Right hindlimb (tissue), 1 donor: ENCODE measurements around the gene PNPLA7.

Experiments
- DNase-seq: peaks from one replicate; pipeline ENCODE4 v3.0.0-alpha.2; 2018

The PNPLA7 gene

GRCh38 chr9:137432687-137433348 lies 117.4 kb downstream of the PNPLA7 start:
- DNase-seq: peak; percentile 17

GRCh38 chr9:137431416-137431931 lies 118.7 kb downstream of the PNPLA7 start:
- DNase-seq: peak; percentile 14

- peak; percentile 15 for DNase-seq
Observed at GRCh38 chr9:137430723-137431415, 119.3 kb downstream of the PNPLA7 start.

GRCh38 chr9:137429974-137430722 lies 120.1 kb downstream of the PNPLA7 start:
- peak; percentile 30 for DNase-seq

GRCh38 chr9:137429546-137429890 lies 120.7 kb downstream of the PNPLA7 start:
- DNase-seq: no peak

- DNase-seq: no peak
Observed at GRCh38 chr9:137428841-137429545, 121.2 kb downstream of the PNPLA7 start.

- DNase-seq: peak; percentile 19
Observed at GRCh38 chr9:137428311-137428630, 121.9 kb downstream of the PNPLA7 start.

- DNase-seq: no peak
Observed at GRCh38 chr9:137427454-137428310, 122.5 kb downstream of the PNPLA7 start.

- DNase-seq: peak; percentile 21
Observed at GRCh38 chr9:137426018-137426681, 124.1 kb downstream of the PNPLA7 start.

- peak; percentile 27 for DNase-seq
Observed at GRCh38 chr9:137423514-137424291, 126.5 kb downstream of the PNPLA7 start.

- DNase-seq: peak; percentile 91
Observed at GRCh38 chr9:137422604-137423513, 127.3 kb downstream of the PNPLA7 start, which contains the start of the genes EXD3 and NOXA1. Gene EXD3, minus strand, starts transcription at chr9:137423162. Its CDS starts 27,805 bp downstream, at chr9:137395357. Gene NOXA1, plus strand, starts transcription at chr9:137423393. Its CDS starts 137 bp downstream, at chr9:137423530.

- no peak for DNase-seq
Observed at GRCh38 chr9:137421838-137422603, 128.2 kb downstream of the PNPLA7 start.

- DNase-seq: no peak
Observed at GRCh38 chr9:137417161-137418021, 132.8 kb downstream of the PNPLA7 start.

GRCh38 chr9:137416563-137417151 lies 133.5 kb downstream of the PNPLA7 start:
- no peak for DNase-seq

GRCh38 chr9:137416006-137416562 lies 134.1 kb downstream of the PNPLA7 start:
- no peak for DNase-seq

- no peak for DNase-seq
Observed at GRCh38 chr9:137415451-137415850, 134.8 kb downstream of the PNPLA7 start.

- no peak for DNase-seq
Observed at GRCh38 chr9:137412431-137412830, 137.8 kb downstream of the PNPLA7 start.
